MM.1S (cell line): Measurements from ENCODE around the gene FICD.

Experiments
- CTCF ChIP-seq: fragments of 300-600 bp; sonication (generic); IDR thresholded peaks from 2 replicates; pipeline ENCODE4 v1.5.1; 2016; ENCODE audit warnings: antibody characterized with exemption, low read length, mixed read lengths
- EZH2 ChIP-seq: fragments of 300-600 bp; sonication (generic); optimal IDR thresholded peaks from 2 replicates; pipeline ENCODE3; 2017; ENCODE audit warnings: low read depth, mild to moderate bottlenecking, antibody characterized with exemption, low read length, mixed read lengths

GRCh38 chr12:108495823-108496579 is 19.1 kb upstream of the FICD start:
- TF ChIP-seq CTCF (no peak), EZH2 (no peak)
